Measurements from ENCODE around the gene ATP6V0B. TPM values are rescaled to one million over a fixed set of nuclear protein-coding genes. Genes with fewer than 3 reads are reported as not detected.

The ATP6V0B gene
- total and polyA plus RNA-seq, 2 experiments from 2014 or later, result 112 to 142 TPM

DNA sequence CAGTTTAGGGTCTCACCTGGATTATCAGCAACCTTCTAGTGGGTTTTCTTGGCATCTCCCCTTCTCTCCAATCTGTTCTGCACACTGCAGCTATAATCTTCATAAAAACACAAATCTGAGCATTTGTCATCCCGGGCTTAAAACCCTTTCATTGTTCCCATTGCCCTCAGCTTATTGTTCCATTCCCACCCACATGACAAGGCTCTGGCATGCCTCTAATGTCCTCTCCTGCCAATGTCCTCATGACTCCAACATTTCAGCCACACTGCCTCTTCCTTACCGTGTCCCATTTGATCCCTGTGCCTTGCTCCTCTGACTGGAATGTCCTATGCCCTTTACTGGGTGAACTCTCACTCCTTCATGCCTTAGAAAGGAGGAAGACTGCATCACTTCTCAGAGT, 12.4 kb upstream of the ATP6V0B start:
- ATAC-seq, result no peak
- no peaks in the 10 kb centered on the region for H4K20me1 ChIP-seq (replicated peaks; ENCODE audit: insufficient read depth)
- Mint-ChIP-seq H3K36me3 (ENCODE audit: low read depth) (no peaks in the 10 kb centered on the region; the same call in 1 of the 3 replicates), H3K4me1 (no peaks in the 10 kb centered on the region), H3K27me3 (ENCODE audit: insufficient read depth, low read depth, poor library complexity) (peaks cover 3% of the 10 kb centered on the region), H3K9me3 (no peaks in the 10 kb centered on the region), H3K4me3 (no peak overlapping the region), H3K27ac (no peak overlapping the region)
- H3F3A ChIP-seq (replicated peaks; ENCODE audit: low read depth), result no peaks in the 10 kb centered on the region
- no peak for TF ChIP-seq REST (IDR thresholded peaks at IDR 0.05; ENCODE audit: unreplicated experiment)
- no peak for TF ChIP-seq ZNF462 (CRISPR knock-in tag; IDR thresholded peaks at IDR 0.05)
- no peak for TF ChIP-seq NANOG (IDR thresholded peaks at IDR 0.05; ENCODE audit: borderline replicate concordance)
- TF ChIP-seq JUNB (IDR thresholded peaks at IDR 0.05; ENCODE audit: unreplicated experiment), result no peak
- no peak for TF ChIP-seq EZH2 (IDR thresholded peaks at IDR 0.05; ENCODE audit: low read depth, unreplicated experiment)
- TF ChIP-seq CREB1 (CRISPR knock-in tag; IDR thresholded peaks at IDR 0.05; ENCODE audit: low read depth), result no peak
- TF ChIP-seq, protein P1, sequence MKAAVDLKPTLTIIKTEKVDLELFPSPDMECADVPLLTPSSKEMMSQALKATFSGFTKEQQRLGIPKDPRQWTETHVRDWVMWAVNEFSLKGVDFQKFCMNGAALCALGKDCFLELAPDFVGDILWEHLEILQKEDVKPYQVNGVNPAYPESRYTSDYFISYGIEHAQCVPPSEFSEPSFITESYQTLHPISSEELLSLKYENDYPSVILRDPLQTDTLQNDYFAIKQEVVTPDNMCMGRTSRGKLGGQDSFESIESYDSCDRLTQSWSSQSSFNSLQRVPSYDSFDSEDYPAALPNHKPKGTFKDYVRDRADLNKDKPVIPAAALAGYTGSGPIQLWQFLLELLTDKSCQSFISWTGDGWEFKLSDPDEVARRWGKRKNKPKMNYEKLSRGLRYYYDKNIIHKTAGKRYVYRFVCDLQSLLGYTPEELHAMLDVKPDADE (IDR thresholded peaks at IDR 0.05), result no peak
- TF ChIP-seq ZNF114 (CRISPR knock-in tag; IDR thresholded peaks at IDR 0.05), result no peak
- TF ChIP-seq EZH2phosphoT487 (IDR thresholded peaks at IDR 0.05; ENCODE audit: unreplicated experiment), result no peak
- TF ChIP-seq CTCF (conservative IDR thresholded peaks at IDR 0.05; ENCODE audit: low read depth in 2 of 2), result no peak
- no peak overlapping the region for H3K4me2 ChIP-seq
- H3K4me1 ChIP-seq (ENCODE audit: insufficient read depth), result no peaks in the 10 kb centered on the region
- H2AFZ ChIP-seq, result no peak overlapping the region
- no peaks in the 10 kb centered on the region for H3K79me2 ChIP-seq (replicated peaks; ENCODE audit: insufficient read depth)
- H3K36me3 ChIP-seq (ENCODE audit: insufficient read depth), result no peaks in the 10 kb centered on the region
- H3K4me3 ChIP-seq, result no peak overlapping the region
- no peaks in the 10 kb centered on the region for H3K9me2 ChIP-seq (ENCODE audit: insufficient read depth)
- H3K27me3 ChIP-seq (ENCODE audit: insufficient read depth), result no peaks in the 10 kb centered on the region
- DNase-seq (ENCODE audit: low spot score), result no peak
- H3K27ac ChIP-seq (ENCODE audit: low read depth), result no peak overlapping the region
